A549 (cell line): Measurements from ENCODE around the gene VAMP1.

Experiments used
- BHLHE40 ChIP-seq: IDR thresholded peaks from 2 replicates; pipeline ENCODE4 v1.6.1; 2012; ENCODE audit warnings: low read depth, low read length, inconsistent platforms
- CEBPB ChIP-seq, 2 experiments: fragments of >200 bp in 1 of 2; sonication (Bioruptor Twin) in 1 of 2; formaldehyde crosslinking in 1 of 2; IDR thresholded peaks; 2 replicates each; pipeline ENCODE4 v1.6.1; 2012 to 2016
- CHD2 ChIP-seq: fragments of 150-350 bp; IDR thresholded peaks from 2 replicates; pipeline ENCODE4 v1.6.1; 2014; ENCODE audit warnings: low read length; ENCODE audit not compliant: partially characterized antibody
- CTCF ChIP-seq: fragments of >200 bp; sonication (Bioruptor Twin); formaldehyde crosslinking; IDR thresholded peaks from 3 replicates; pipeline ENCODE4 v1.5.1; 2016
- EP300 ChIP-seq, 2 experiments: fragments of >200 bp; sonication (Bioruptor Twin); formaldehyde crosslinking; IDR thresholded peaks; 2 replicates in 1 of 2; 3 replicates in 1 of 2; pipeline ENCODE4 v1.6.1; 2016 to 2017
- GATA3 ChIP-seq: IDR thresholded peaks from 2 replicates; pipeline ENCODE4 v1.6.1; 2012; ENCODE audit warnings: borderline replicate concordance
- HOXA7 ChIP-seq: fragments of 250-450 bp; sonication (Bioruptor Pico); IDR thresholded peaks from 2 replicates; pipeline ENCODE4 v1.5.0; 2020; ENCODE audit warnings: mild to moderate bottlenecking, moderate library complexity
- NR3C1 ChIP-seq: fragments of >200 bp; sonication (Bioruptor Twin); formaldehyde crosslinking; IDR thresholded peaks from 3 replicates; pipeline ENCODE4 v1.6.1; 2017
- POLR2A ChIP-seq: IDR thresholded peaks from 2 replicates; pipeline ENCODE4 v1.6.1; 2012; ENCODE audit warnings: mild to moderate bottlenecking, low read length
- POLR2AphosphoS2 ChIP-seq: conservative IDR thresholded peaks from 2 replicates; pipeline ENCODE4 v1.6.1; 2012; ENCODE audit warnings: low read length, improper control_type of control experiment, inconsistent platforms
- RAD21 ChIP-seq, 2 experiments: fragments of >200 bp in 1 of 2; sonication (Bioruptor Twin) in 1 of 2; formaldehyde crosslinking in 1 of 2; IDR thresholded peaks in 1 of 2; conservative IDR thresholded peaks in 1 of 2; 2 replicates in 1 of 2; 3 replicates in 1 of 2; pipeline ENCODE4 v1.6.1; 2012 to 2018; ENCODE audit warnings: inconsistent platforms in 1 of 2
- USF2 ChIP-seq: fragments of 450-650 bp; IDR thresholded peaks from 2 replicates; pipeline ENCODE4 v1.6.1; 2014; ENCODE audit warnings: antibody characterized with exemption

- TF ChIP-seq RAD21 (conservative IDR thresholded peaks at IDR 0.05 in 1 of 2, IDR thresholded peaks at IDR 0.05 in 1 of 2) (no peak), BHLHE40 (no peak), NR3C1 (no peak), HOXA7 (CRISPR knock-in tag) (no peak), POLR2AphosphoS2 (no peak), POLR2A (no peak), USF2 (no peak), GATA3 (no peak), EP300 (IDR thresholded peaks at IDR 0.05) (no peak), CTCF (no peak), CEBPB (IDR thresholded peaks at IDR 0.05) (no peak), CHD2 (no peak)
Measured at GRCh38 chr12:6443361-6443983, 27.0 kb downstream of the VAMP1 start.
